Breast epithelium (tissue), 3 donors: Measurements from ENCODE around the gene HAGHL.

Experiments used
- CTCF ChIP-seq, 3 donors: fragments of 450-650 bp; IDR thresholded peaks; one replicate each; pipeline ENCODE4 v1.5.1; 2016 to 2017; ENCODE audit warnings: antibody characterized with exemption in 3 of 3, mild to moderate bottlenecking in 3 of 3, moderate library complexity in 3 of 3
- POLR2A ChIP-seq: fragments of 450-650 bp; IDR thresholded peaks from one replicate; pipeline ENCODE4 v1.6.1; 2016; ENCODE audit warnings: antibody characterized with exemption, mild to moderate bottlenecking, moderate library complexity

GRCh38 chr16:719815-720446 lies 7.0 kb upstream of the HAGHL start:
- no peak for TF ChIP-seq CTCF (IDR thresholded peaks at IDR 0.05)
- no peak for TF ChIP-seq POLR2A
